Measurements from ENCODE around the gene SCLT1.

DNA sequence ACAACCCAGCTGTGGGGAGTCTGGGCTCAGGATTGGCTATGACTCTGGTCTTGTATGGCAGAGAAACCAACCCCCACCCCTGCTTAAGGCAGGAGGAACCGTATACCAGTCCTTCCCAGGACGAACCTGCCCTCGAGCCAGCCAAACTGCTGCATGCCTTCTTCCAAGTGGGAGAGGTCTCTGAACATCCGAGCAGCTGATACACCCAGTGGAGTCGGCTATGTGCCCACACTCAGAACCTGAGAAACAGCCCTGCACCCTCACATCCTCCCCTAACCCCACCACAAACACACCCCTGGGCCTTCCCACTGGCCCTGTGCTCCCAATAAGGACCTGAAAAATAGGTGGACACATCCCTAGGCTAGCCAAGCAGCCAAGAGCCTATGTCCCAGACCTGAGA, 24.4 kb upstream of the SCLT1 start:
- TF ChIP-seq, protein P1, sequence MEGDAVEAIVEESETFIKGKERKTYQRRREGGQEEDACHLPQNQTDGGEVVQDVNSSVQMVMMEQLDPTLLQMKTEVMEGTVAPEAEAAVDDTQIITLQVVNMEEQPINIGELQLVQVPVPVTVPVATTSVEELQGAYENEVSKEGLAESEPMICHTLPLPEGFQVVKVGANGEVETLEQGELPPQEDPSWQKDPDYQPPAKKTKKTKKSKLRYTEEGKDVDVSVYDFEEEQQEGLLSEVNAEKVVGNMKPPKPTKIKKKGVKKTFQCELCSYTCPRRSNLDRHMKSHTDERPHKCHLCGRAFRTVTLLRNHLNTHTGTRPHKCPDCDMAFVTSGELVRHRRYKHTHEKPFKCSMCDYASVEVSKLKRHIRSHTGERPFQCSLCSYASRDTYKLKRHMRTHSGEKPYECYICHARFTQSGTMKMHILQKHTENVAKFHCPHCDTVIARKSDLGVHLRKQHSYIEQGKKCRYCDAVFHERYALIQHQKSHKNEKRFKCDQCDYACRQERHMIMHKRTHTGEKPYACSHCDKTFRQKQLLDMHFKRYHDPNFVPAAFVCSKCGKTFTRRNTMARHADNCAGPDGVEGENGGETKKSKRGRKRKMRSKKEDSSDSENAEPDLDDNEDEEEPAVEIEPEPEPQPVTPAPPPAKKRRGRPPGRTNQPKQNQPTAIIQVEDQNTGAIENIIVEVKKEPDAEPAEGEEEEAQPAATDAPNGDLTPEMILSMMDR (conservative IDR thresholded peaks at IDR 0.05; ENCODE audit: low read depth, low read length): no peak
- TF ChIP-seq EZH2 (IDR thresholded peaks at IDR 0.05; ENCODE audit: borderline replicate concordance, low read depth, low read length, poor library complexity, severe bottlenecking): no peak

All from A673 (cell line).